Measurements from ENCODE around the gene UTS2B.
"Not testable (repeated sequence)": the region's sequence is repeated elsewhere in the genome, so short reads cannot be mapped to it uniquely, and the experiment has no call there.

The UTS2B gene

GRCh38 chr3:191316876-191317603 is 13.3 kb downstream of the UTS2B start:
- DNase-seq, result no peak

- DNase-seq, result no peak
Observed at GRCh38 chr3:191314109-191314728, 16.1 kb downstream of the UTS2B start.

GRCh38 chr3:191313296-191313695 is 17.0 kb downstream of the UTS2B start:
- no peak for DNase-seq

- DNase-seq, result no peak
Observed at GRCh38 chr3:191307341-191307740, 23.0 kb downstream of the UTS2B start.

GRCh38 chr3:191306428-191306827 is 23.9 kb downstream of the UTS2B start:
- DNase-seq, result no peak

GRCh38 chr3:191303596-191303995 is 26.7 kb downstream of the UTS2B start:
- DNase-seq, result no peak

GRCh38 chr3:191302451-191302850 is 27.9 kb downstream of the UTS2B start:
- no peak for DNase-seq

- DNase-seq, result no peak
Observed at GRCh38 chr3:191301782-191302411, 28.4 kb downstream of the UTS2B start.

GRCh38 chr3:191301017-191301416 is 29.3 kb downstream of the UTS2B start:
- no peak for DNase-seq

- no peak for DNase-seq
Observed at GRCh38 chr3:191300422-191300821, 29.9 kb downstream of the UTS2B start.

- DNase-seq, result no peak
Observed at GRCh38 chr3:191298846-191299245, 31.5 kb downstream of the UTS2B start.

GRCh38 chr3:191296041-191296541 is 34.2 kb downstream of the UTS2B start:
- no peak for DNase-seq

- DNase-seq, result no peak
Observed at GRCh38 chr3:191294291-191294690, 36.0 kb downstream of the UTS2B start.

- no peak for DNase-seq
Observed at GRCh38 chr3:191292243-191293015, 37.9 kb downstream of the UTS2B start.

GRCh38 chr3:191290311-191291025 is 39.9 kb downstream of the UTS2B start:
- no peak for DNase-seq

GRCh38 chr3:191283400-191283799 is 46.9 kb downstream of the UTS2B start:
- no peak for DNase-seq

GRCh38 chr3:191282251-191283185 is 47.8 kb downstream of the UTS2B start:
- no peak for DNase-seq

GRCh38 chr3:191280882-191281281 is 49.4 kb downstream of the UTS2B start:
- DNase-seq, result no peak

GRCh38 chr3:191280111-191280510 is 50.2 kb downstream of the UTS2B start:
- DNase-seq, result no peak

- no peak for DNase-seq
Observed at GRCh38 chr3:191275751-191276150, 54.6 kb downstream of the UTS2B start.

GRCh38 chr3:191275244-191275643 is 55.1 kb downstream of the UTS2B start:
- not testable (repeated sequence) for DNase-seq

Data from GDM1 (cell line).